ENCODE measurements around the gene BRD7.

BRD7 gene

GRCh38 chr16:50329446-50330189 is 39.2 kb downstream of the BRD7 start:
- H3K4me3 ChIP-seq (ENCODE audit: low read length): no peak overlapping the region
- no peak for TF ChIP-seq CTCF (conservative IDR thresholded peaks at IDR 0.05; ENCODE audit: low read length)
- DNase-seq (ENCODE audit: low read depth): no peak

GRCh38 chr16:50326835-50327465 is 41.8 kb downstream of the BRD7 start:
- DNase-seq (ENCODE audit: low read depth): peak; percentile 40
- TF ChIP-seq CTCF (conservative IDR thresholded peaks at IDR 0.05; ENCODE audit: low read length): peak; percentile 74

GRCh38 chr16:50326264-50326663 is 42.5 kb downstream of the BRD7 start:
- DNase-seq (ENCODE audit: low read depth): no peak
- H3K4me3 ChIP-seq (ENCODE audit: low read length): no peak overlapping the region
- TF ChIP-seq CTCF (conservative IDR thresholded peaks at IDR 0.05; ENCODE audit: low read length): no peak

More at GRCh38 chr16:50326835-50327465, 41.8 kb downstream of the BRD7 start:
- no peak overlapping the region for H3K4me3 ChIP-seq (ENCODE audit: low read length)

GRCh38 chr16:50324345-50324744 is 44.4 kb downstream of the BRD7 start:
- no peak for TF ChIP-seq CTCF (conservative IDR thresholded peaks at IDR 0.05; ENCODE audit: low read length)
- H3K4me3 ChIP-seq (ENCODE audit: low read length): no peak overlapping the region
- DNase-seq (ENCODE audit: low read depth): no peak

- DNase-seq (ENCODE audit: low read depth): peak; percentile 66
- H3K4me3 ChIP-seq (ENCODE audit: low read length): no peak overlapping the region
- TF ChIP-seq CTCF (conservative IDR thresholded peaks at IDR 0.05; ENCODE audit: low read length): peak; percentile 38
Observed at GRCh38 chr16:50323335-50324011, 45.3 kb downstream of the BRD7 start.

GRCh38 chr16:50322333-50322732 is 46.5 kb downstream of the BRD7 start:
- DNase-seq (ENCODE audit: low read depth): no peak
- TF ChIP-seq CTCF (conservative IDR thresholded peaks at IDR 0.05; ENCODE audit: low read length): no peak
- no peak overlapping the region for H3K4me3 ChIP-seq (ENCODE audit: low read length)
